Activated CD4-positive, alpha-beta T cell treated with anti-CD3 and anti-CD28 coated beads for 36 hours (primary cell): ENCODE results near the gene LRRC72. TPM values are rescaled to one million over a fixed set of nuclear protein-coding genes. Genes with fewer than 3 reads are reported as not detected.

Experiments
- ATAC-seq: fragments of 200-7000 bp; cut with Tn5 transposase; one replicate; pipeline ENCODE4 v1.10.0; 2021; ENCODE audit warnings: mild to moderate bottlenecking, moderate library complexity
- CTCF ChIA-PET: fragments of 350-600 bp; sonication (Branson Sonifier 250); formaldehyde crosslinking; loops from one replicate; lab custom pipeline; 2021; ENCODE audit warnings: antibody characterized with exemption; lab: Charles Lee
- POLR2A ChIA-PET: fragments of 350-600 bp; sonication (Branson Sonifier 250); formaldehyde crosslinking; loops from one replicate; lab custom pipeline; 2021; ENCODE audit warnings: antibody characterized with exemption, inconsistent platforms; lab: Charles Lee
- DNase-seq: peaks from one replicate; pipeline ENCODE4 v3.0.0-alpha.2; 2020
- H3K27ac Mint-ChIP-seq: one replicate; pipeline ENCODE4 v1.8.0; 2021; ENCODE audit warnings: mixed read lengths
- H3K27me3 Mint-ChIP-seq: one replicate; pipeline ENCODE4 v1.8.0; 2021; ENCODE audit warnings: mixed read lengths
- H3K36me3 Mint-ChIP-seq: one replicate; pipeline ENCODE4 v1.8.0; 2021; ENCODE audit warnings: low read depth, mixed read lengths
- H3K4me1 Mint-ChIP-seq: one replicate; pipeline ENCODE4 v1.8.0; 2021; ENCODE audit warnings: mixed read lengths
- H3K4me3 Mint-ChIP-seq: one replicate; pipeline ENCODE4 v1.8.0; 2021; ENCODE audit warnings: mild to moderate bottlenecking, moderate library complexity, mixed read lengths
- H3K9me3 Mint-ChIP-seq: one replicate; pipeline ENCODE4 v1.8.0; 2021; ENCODE audit warnings: low read depth, mixed read lengths
- intact Hi-C, 2 experiments: fragments of 100-400 bp; cut with DNase I in 1 of 2; cut with micrococcal nuclease in 1 of 2; formaldehyde crosslinking; loops; one replicate each; pipeline versions ENCODE4 v1.14.2 to v1.15.1; 2022 to 2024; cut with DNase I, micrococcal nuclease
- total RNA-seq, 2 experiments: library from RNA; stranded (reverse); gene quantifications; one replicate each; pipeline ENCODE4 v1.2.3, GENCODE V29; 2021

Gene LRRC72
- total RNA-seq, 2 experiments from 2014 or later, result not detected

GRCh38 chr7:16558761-16559302 is 32.2 kb downstream of the LRRC72 start:
- POLR2A ChIA-PET, result no interaction called here
- H3K9me3 Mint-ChIP-seq, result no peaks in the 10 kb centered on the region
- intact Hi-C loops, result no loop called here
- H3K27me3 Mint-ChIP-seq, result peaks cover 5% of the 10 kb centered on the region
- ATAC-seq, result no peak
- H3K4me1 Mint-ChIP-seq, result peaks cover 11% of the 10 kb centered on the region
- H3K36me3 Mint-ChIP-seq, result no peaks in the 10 kb centered on the region
- no peak for DNase-seq
- H3K4me3 Mint-ChIP-seq, result no peak overlapping the region
- CTCF ChIA-PET, result interaction anchor here (1.4 kb wide), 1 partner anchor 10 kb away, joined by 4 read pairs; no protein-coding TSS in a partner anchor
- no peak overlapping the region for H3K27ac Mint-ChIP-seq

- DNase-seq (no peak), ATAC-seq (no peak)
- no peaks in the 10 kb centered on the region for H3K36me3 Mint-ChIP-seq
- ChIA-PET CTCF (interaction anchor here (0.6 to 1.4 kb wide), 3 partner anchors 11 to 283 kb away, joined by 3 to 4 read pairs (median 3); no protein-coding TSS in a partner anchor), POLR2A (no interaction called here)
- H3K9me3 Mint-ChIP-seq, result no peaks in the 10 kb centered on the region
- H3K27ac Mint-ChIP-seq, result no peak overlapping the region
- H3K4me3 Mint-ChIP-seq, result no peak overlapping the region
- intact Hi-C loops, result no loop called here
- H3K4me1 Mint-ChIP-seq, result peaks cover 19% of the 10 kb centered on the region
- H3K27me3 Mint-ChIP-seq, result peaks cover 2% of the 10 kb centered on the region
Observed at GRCh38 chr7:16559497-16560179, 33.0 kb downstream of the LRRC72 start.

- ChIA-PET POLR2A (no interaction called here), CTCF (interaction anchor here (0.6 to 0.7 kb wide), 2 partner anchors 9 to 457 kb away, joined by 3 read pairs; no protein-coding TSS in a partner anchor)
- Mint-ChIP-seq H3K27ac (no peak overlapping the region), H3K36me3 (no peaks in the 10 kb centered on the region), H3K4me3 (no peak overlapping the region), H3K4me1 (peaks cover 24% of the 10 kb centered on the region), H3K9me3 (no peaks in the 10 kb centered on the region), H3K27me3 (no peaks in the 10 kb centered on the region)
- DNase-seq (no peak), ATAC-seq (no peak)
- intact Hi-C loops, result no loop called here
Observed at GRCh38 chr7:16561943-16562342, 35.3 kb downstream of the LRRC72 start.

GRCh38 chr7:16562456-16563220 is 36.0 kb downstream of the LRRC72 start:
- Mint-ChIP-seq H3K4me3 (no peak overlapping the region), H3K27me3 (no peaks in the 10 kb centered on the region), H3K4me1 (peaks cover 24% of the 10 kb centered on the region), H3K36me3 (no peaks in the 10 kb centered on the region), H3K9me3 (no peaks in the 10 kb centered on the region), H3K27ac (no peak overlapping the region)
- intact Hi-C loops, result loop anchor here in 1 of 2 experiments (1.0 kb wide), 1 partner anchor 58 kb away; no protein-coding TSS in a partner anchor
- ChIA-PET CTCF (interaction anchor here (0.7 to 2.5 kb wide), 3 partner anchors 9 to 20 kb away, joined by 3 to 27 read pairs (median 4); no protein-coding TSS in a partner anchor), POLR2A (no interaction called here)
- DNase-seq, result no peak
- ATAC-seq, result no peak

- DNase-seq, result no peak
- POLR2A ChIA-PET, result no interaction called here
- ATAC-seq, result peak; percentile 77
- Mint-ChIP-seq H3K4me3 (peak overlapping the region; percentile 19), H3K4me1 (peaks cover 24% of the 10 kb centered on the region), H3K27ac (peak overlapping the region; percentile 83), H3K27me3 (peaks cover under 1% of the 10 kb centered on the region), H3K9me3 (no peaks in the 10 kb centered on the region), H3K36me3 (no peaks in the 10 kb centered on the region)
- intact Hi-C loops, result loop anchor here (1.0 to 2.0 kb wide), 4 partner anchors 57 to 143 kb away; partner anchors contain the start of gene CRPPA (in 1 of the 2)
- CTCF ChIA-PET, result interaction anchor here (0.7 to 3.2 kb wide), 6 partner anchors 11 to 486 kb away, joined by 4 to 32 read pairs (median 5); no protein-coding TSS in a partner anchor
Observed at GRCh38 chr7:16563281-16564022, 36.8 kb downstream of the LRRC72 start.

- ChIA-PET POLR2A (interaction anchor here (1.2 kb wide), 1 partner anchor 144 kb away, joined by 4 read pairs; no protein-coding TSS in a partner anchor), CTCF (interaction anchor here (0.6 to 3.4 kb wide), 22 partner anchors 11 to 486 kb away, joined by 3 to 64 read pairs (median 4); partner anchors contain the start of gene CRPPA)
- intact Hi-C loops, result loop anchor here (1.0 to 2.0 kb wide), 3 partner anchors 71 to 143 kb away; partner anchors contain the start of gene CRPPA (in 1 of the 2)
- H3K9me3 Mint-ChIP-seq, result no peaks in the 10 kb centered on the region
- peak overlapping the region; percentile 83 for H3K27ac Mint-ChIP-seq
- peaks cover 24% of the 10 kb centered on the region for H3K4me1 Mint-ChIP-seq
- H3K4me3 Mint-ChIP-seq, result no peak overlapping the region
- H3K36me3 Mint-ChIP-seq, result no peaks in the 10 kb centered on the region
- peak; percentile 79 for ATAC-seq
- DNase-seq, result no peak
- H3K27me3 Mint-ChIP-seq, result peaks cover 3% of the 10 kb centered on the region
Observed at GRCh38 chr7:16564023-16564380, 37.4 kb downstream of the LRRC72 start.

GRCh38 chr7:16564909-16565426 is 38.3 kb downstream of the LRRC72 start:
- DNase-seq, result peak; percentile 47
- peaks cover 3% of the 10 kb centered on the region for H3K27me3 Mint-ChIP-seq
- peak overlapping the region; percentile 76 for H3K27ac Mint-ChIP-seq
- H3K36me3 Mint-ChIP-seq, result no peaks in the 10 kb centered on the region
- POLR2A ChIA-PET, result interaction anchor here (0.6 to 1.2 kb wide), 2 partner anchors 134 to 145 kb away, joined by 3 to 4 read pairs; no protein-coding TSS in a partner anchor
- CTCF ChIA-PET, result interaction anchor here (0.6 to 3.4 kb wide), 41 partner anchors 8 to 494 kb away, joined by 3 to 64 read pairs (median 4); partner anchors contain the start of genes CRPPA and SOSTDC1
- no peak overlapping the region for H3K4me3 Mint-ChIP-seq
- intact Hi-C loops, result loop anchor here (1.0 to 2.0 kb wide), 4 partner anchors 72 to 487 kb away; partner anchors contain the start of gene CRPPA (in 1 of the 2)
- H3K9me3 Mint-ChIP-seq, result no peaks in the 10 kb centered on the region
- H3K4me1 Mint-ChIP-seq, result peaks cover 24% of the 10 kb centered on the region
- ATAC-seq, result peak; percentile 42

- no peak overlapping the region for H3K27ac Mint-ChIP-seq
- H3K4me3 Mint-ChIP-seq, result no peak overlapping the region
- ATAC-seq, result no peak
- H3K27me3 Mint-ChIP-seq, result peaks cover 3% of the 10 kb centered on the region
- intact Hi-C loops, result no loop called here
- H3K4me1 Mint-ChIP-seq, result no peaks in the 10 kb centered on the region
- ChIA-PET POLR2A (no interaction called here), CTCF (no interaction called here)
- no peak for DNase-seq
- no peaks in the 10 kb centered on the region for H3K36me3 Mint-ChIP-seq
- no peaks in the 10 kb centered on the region for H3K9me3 Mint-ChIP-seq
Observed at GRCh38 chr7:16571941-16572340, 45.3 kb downstream of the LRRC72 start.

- H3K27ac Mint-ChIP-seq, result no peak overlapping the region
- H3K36me3 Mint-ChIP-seq, result no peaks in the 10 kb centered on the region
- DNase-seq (no peak), ATAC-seq (no peak)
- H3K4me1 Mint-ChIP-seq, result no peaks in the 10 kb centered on the region
- H3K27me3 Mint-ChIP-seq, result peaks cover under 1% of the 10 kb centered on the region
- CTCF ChIA-PET, result interaction anchor here (0.7 to 1.6 kb wide), 3 partner anchors 14 to 82 kb away, joined by 3 to 4 read pairs (median 3); no protein-coding TSS in a partner anchor
- H3K9me3 Mint-ChIP-seq, result no peaks in the 10 kb centered on the region
- POLR2A ChIA-PET, result no interaction called here
- no peak overlapping the region for H3K4me3 Mint-ChIP-seq
- intact Hi-C loops, result no loop called here
Observed at GRCh38 chr7:16579216-16579615, 52.6 kb downstream of the LRRC72 start.

- H3K36me3 Mint-ChIP-seq, result no peaks in the 10 kb centered on the region
- H3K9me3 Mint-ChIP-seq, result no peaks in the 10 kb centered on the region
- H3K4me3 Mint-ChIP-seq, result no peak overlapping the region
- POLR2A ChIA-PET, result no interaction called here
- no peak overlapping the region for H3K27ac Mint-ChIP-seq
- CTCF ChIA-PET, result no interaction called here
- peaks cover 4% of the 10 kb centered on the region for H3K27me3 Mint-ChIP-seq
- DNase-seq (no peak), ATAC-seq (no peak)
- intact Hi-C loops, result no loop called here
- H3K4me1 Mint-ChIP-seq, result no peaks in the 10 kb centered on the region
Observed at GRCh38 chr7:16581286-16581685, 54.7 kb downstream of the LRRC72 start.
